Fibroblast of lung (primary cell): ENCODE measurements around the gene RNF224. TPM values are rescaled to one million over a fixed set of nuclear protein-coding genes. Genes with fewer than 3 reads are reported as not detected.
A peak's percentile ranks its signal among the peaks of the same experiment; 100 is the strongest.
"Not testable (repeated sequence)": the region's sequence is repeated elsewhere in the genome, so short reads cannot be mapped to it uniquely, and the experiment has no call there.

Experiments used
- DNase-seq, 2 donors: peaks; one replicate each; pipeline versions ENCODE4 v3.0.0 to v3.0.0-alpha.2; 2010; ENCODE audit warnings: low read depth in 2 of 2
- H2AFZ ChIP-seq: 2 replicates; pipeline ENCODE4 v1.5.1; 2012; ENCODE audit warnings: low read length, control low read depth, inconsistent platforms
- H3K27ac ChIP-seq: 2 replicates; pipeline ENCODE4 v1.5.1; 2011; ENCODE audit warnings: low read length, control low read depth; ENCODE audit not compliant: insufficient read depth
- H3K27me3 ChIP-seq: 2 replicates; pipeline ENCODE4 v1.5.1; 2011; ENCODE audit warnings: mild to moderate bottlenecking, low read length; ENCODE audit not compliant: control insufficient read depth, insufficient read depth
- H3K36me3 ChIP-seq: 2 replicates; pipeline ENCODE4 v1.5.1; 2011; ENCODE audit warnings: low read length; ENCODE audit not compliant: control insufficient read depth, insufficient read depth
- H3K4me1 ChIP-seq: 2 replicates; pipeline ENCODE4 v1.5.1; 2011; ENCODE audit warnings: low read length; ENCODE audit not compliant: control insufficient read depth, insufficient read depth; ENCODE audit errors: extremely low read depth
- H3K4me2 ChIP-seq: 2 replicates; pipeline ENCODE4 v1.5.1; 2011; ENCODE audit warnings: low read length, control low read depth; ENCODE audit not compliant: insufficient read depth; ENCODE audit errors: extremely low read depth
- H3K4me3 ChIP-seq, 4 experiments: fragments of 200-600 bp in 1 of 4; sonication (generic) in 1 of 4; replicated peaks in 1 of 4; 2 replicates each; pipeline ENCODE4 v1.5.1; 2011 to 2016; ENCODE audit warnings: low read length in 4 of 4, low read depth in 3 of 4, mild to moderate bottlenecking in 3 of 4, control low read depth in 2 of 4, inconsistent platforms in 1 of 4, mixed read lengths in 1 of 4; ENCODE audit not compliant: insufficient read depth in 1 of 4; ENCODE audit errors: control extremely low read depth in 1 of 4
- H3K79me2 ChIP-seq: 2 replicates; pipeline ENCODE4 v1.5.1; 2012; ENCODE audit warnings: mild to moderate bottlenecking, low read length, inconsistent platforms; ENCODE audit not compliant: control insufficient read depth, insufficient read depth
- H3K9ac ChIP-seq: 2 replicates; pipeline ENCODE4 v1.5.1; 2011; ENCODE audit warnings: mild to moderate bottlenecking, low read length, control low read depth; ENCODE audit not compliant: insufficient read depth
- H3K9me3 ChIP-seq: 2 replicates; pipeline ENCODE4 v1.5.1; 2012; ENCODE audit warnings: low read depth, low read length; ENCODE audit not compliant: control insufficient read depth, insufficient read depth
- H4K20me1 ChIP-seq: 2 replicates; pipeline ENCODE4 v1.5.1; 2011; ENCODE audit warnings: low read length; ENCODE audit not compliant: control insufficient read depth, insufficient read depth; ENCODE audit errors: extremely low read depth
- CTCF ChIP-seq, 2 donors: IDR thresholded peaks in 1 of 2; conservative IDR thresholded peaks in 1 of 2; 1 replicate in 1 of 2; 2 replicates in 1 of 2; pipeline ENCODE4 v1.5.1; 2011 to 2012; ENCODE audit warnings: low read length in 2 of 2, control low read depth in 1 of 2, inconsistent platforms in 1 of 2, low read depth in 1 of 2, mild to moderate bottlenecking in 1 of 2
- EZH2 ChIP-seq: IDR thresholded peaks from 2 replicates; pipeline ENCODE4 v1.5.1; 2012; ENCODE audit warnings: low read length, control low read depth, mild to moderate bottlenecking; ENCODE audit errors: missing control alignments
- polyA plus RNA-seq, 2 donors: library from polyadenylated mRNA; depleted of rRNA in 1 of 2; stranded (reverse) in 1 of 2; unstranded in 1 of 2; fragments of >200 nt; gene quantifications; 2 replicates each; pipeline ENCODE4 v1.2.1, GENCODE V29; 2011 to 2012; ENCODE audit warnings: missing spikeins in 1 of 2
- total RNA-seq: library from RNA; depleted of rRNA; stranded (reverse); fragments of >200 nt; gene quantifications from 2 replicates; pipeline ENCODE4 v1.2.1, GENCODE V29; 2014

Gene RNF224
- total and polyA plus RNA-seq, 2 donors (not counting 1 experiment from before 2014, with no cell fraction given): under 0.01 TPM; not detected in 1

GRCh38 chr9:137262173-137262908 is 35.0 kb downstream of the RNF224 start:
- H3K4me1 ChIP-seq, H3K27me3 ChIP-seq, H3K4me3 ChIP-seq, H2AFZ ChIP-seq, H3K9me3 ChIP-seq, H3K4me2 ChIP-seq, H3K79me2 ChIP-seq, H4K20me1 ChIP-seq, H3K9ac ChIP-seq, H3K27ac ChIP-seq: not testable (repeated sequence)
- peak; percentile 51 to 59 for DNase-seq
- peak; percentile 35 to 48 for TF ChIP-seq CTCF (conservative IDR thresholded peaks at IDR 0.05 in 1 of 2, IDR thresholded peaks at IDR 0.05 in 1 of 2; ENCODE audit: low read depth in 1 of 2, low read length in 2 of 2)
- peaks cover 23% of the 10 kb centered on the region for H3K36me3 ChIP-seq

- H2AFZ ChIP-seq: no peak overlapping the region
- no peak for DNase-seq
- no peak overlapping the region for H3K27ac ChIP-seq
- no peak overlapping the region for H3K4me2 ChIP-seq
- H3K4me1 ChIP-seq: no peaks in the 10 kb centered on the region
- H3K27me3 ChIP-seq: no peaks in the 10 kb centered on the region
- peaks cover 4% of the 10 kb centered on the region for H3K79me2 ChIP-seq
- H3K4me3 ChIP-seq: no peak overlapping the region
- no peaks in the 10 kb centered on the region for H4K20me1 ChIP-seq
- peaks cover 25% of the 10 kb centered on the region for H3K36me3 ChIP-seq
- TF ChIP-seq CTCF (conservative IDR thresholded peaks at IDR 0.05 in 1 of 2, IDR thresholded peaks at IDR 0.05 in 1 of 2; ENCODE audit: low read depth in 1 of 2, low read length in 2 of 2): no peak
- TF ChIP-seq EZH2: no peak
- no peak overlapping the region for H3K9ac ChIP-seq
- no peaks in the 10 kb centered on the region for H3K9me3 ChIP-seq
Measured at GRCh38 chr9:137262909-137263285, 35.6 kb downstream of the RNF224 start.

GRCh38 chr9:137263506-137263905 is 36.2 kb downstream of the RNF224 start:
- Histone ChIP-seq H3K4me3 (no peak overlapping the region), H3K4me1 (peaks cover under 1% of the 10 kb centered on the region), H4K20me1 (no peaks in the 10 kb centered on the region), H3K36me3 (peaks cover 26% of the 10 kb centered on the region), H3K27ac (no peak overlapping the region), H3K9me3 (no peaks in the 10 kb centered on the region), H3K4me2 (no peak overlapping the region), H3K79me2 (peaks cover 2% of the 10 kb centered on the region), H2AFZ (no peak overlapping the region), H3K27me3 (no peaks in the 10 kb centered on the region), H3K9ac (no peak overlapping the region)
- TF ChIP-seq EZH2: no peak
- TF ChIP-seq CTCF (conservative IDR thresholded peaks at IDR 0.05 in 1 of 2, IDR thresholded peaks at IDR 0.05 in 1 of 2; ENCODE audit: low read depth in 1 of 2, low read length in 2 of 2): no peak
- no peak for DNase-seq
